GM12873 (cell line): ENCODE results near the gene HERC4.

Source experiments
- TF ChIP-seq, protein P1 (sequence below): IDR thresholded peaks from 2 replicates; pipeline ENCODE4 v1.5.1; 2012; ENCODE audit warnings: low read depth, mild to moderate bottlenecking, moderate library complexity, low read length, control low read depth; ENCODE audit not compliant: insufficient read depth; ENCODE audit errors: missing control alignments

The HERC4 gene

DNA sequence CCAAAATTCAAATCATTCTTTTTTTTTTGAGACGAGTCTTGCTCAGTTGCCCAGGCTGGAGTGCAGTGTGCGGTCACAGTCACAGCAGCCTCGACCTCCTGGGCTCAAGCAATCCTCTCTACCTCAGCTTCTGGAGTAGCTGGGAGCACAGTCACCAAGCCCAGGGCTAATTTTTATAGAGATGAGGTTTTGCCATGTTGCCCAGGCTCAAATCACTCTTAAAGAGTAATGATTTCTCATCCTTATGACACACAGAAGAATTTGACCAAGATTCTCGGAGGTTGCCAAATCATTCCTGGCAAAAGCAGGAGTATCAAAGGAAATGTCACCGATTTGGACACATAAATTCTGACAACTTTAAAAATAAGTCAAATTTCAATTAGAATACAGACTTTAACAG lies 151.5 kb downstream of the HERC4 start:
- TF ChIP-seq, protein P1, sequence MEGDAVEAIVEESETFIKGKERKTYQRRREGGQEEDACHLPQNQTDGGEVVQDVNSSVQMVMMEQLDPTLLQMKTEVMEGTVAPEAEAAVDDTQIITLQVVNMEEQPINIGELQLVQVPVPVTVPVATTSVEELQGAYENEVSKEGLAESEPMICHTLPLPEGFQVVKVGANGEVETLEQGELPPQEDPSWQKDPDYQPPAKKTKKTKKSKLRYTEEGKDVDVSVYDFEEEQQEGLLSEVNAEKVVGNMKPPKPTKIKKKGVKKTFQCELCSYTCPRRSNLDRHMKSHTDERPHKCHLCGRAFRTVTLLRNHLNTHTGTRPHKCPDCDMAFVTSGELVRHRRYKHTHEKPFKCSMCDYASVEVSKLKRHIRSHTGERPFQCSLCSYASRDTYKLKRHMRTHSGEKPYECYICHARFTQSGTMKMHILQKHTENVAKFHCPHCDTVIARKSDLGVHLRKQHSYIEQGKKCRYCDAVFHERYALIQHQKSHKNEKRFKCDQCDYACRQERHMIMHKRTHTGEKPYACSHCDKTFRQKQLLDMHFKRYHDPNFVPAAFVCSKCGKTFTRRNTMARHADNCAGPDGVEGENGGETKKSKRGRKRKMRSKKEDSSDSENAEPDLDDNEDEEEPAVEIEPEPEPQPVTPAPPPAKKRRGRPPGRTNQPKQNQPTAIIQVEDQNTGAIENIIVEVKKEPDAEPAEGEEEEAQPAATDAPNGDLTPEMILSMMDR: no peak

DNA sequence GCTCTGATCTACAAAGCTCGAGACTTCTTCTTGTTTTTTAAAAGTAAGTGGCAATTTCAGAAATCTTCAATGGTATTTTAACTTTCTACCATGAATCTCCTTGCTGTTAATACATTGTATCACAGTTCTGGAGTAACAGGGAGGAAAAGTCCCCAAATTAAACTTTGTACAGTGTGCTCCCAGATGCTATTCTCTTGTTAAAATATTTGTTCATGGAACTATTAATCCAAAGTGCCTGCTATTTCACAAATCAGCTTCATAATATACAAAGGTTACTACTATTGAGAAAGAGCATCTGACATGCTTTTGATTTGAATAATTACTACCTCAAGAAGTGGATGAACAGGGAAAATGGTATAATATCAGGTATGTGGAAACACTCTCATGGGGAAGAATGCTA lies 154.0 kb downstream of the HERC4 start:
- TF ChIP-seq, protein P1: no peak

DNA sequence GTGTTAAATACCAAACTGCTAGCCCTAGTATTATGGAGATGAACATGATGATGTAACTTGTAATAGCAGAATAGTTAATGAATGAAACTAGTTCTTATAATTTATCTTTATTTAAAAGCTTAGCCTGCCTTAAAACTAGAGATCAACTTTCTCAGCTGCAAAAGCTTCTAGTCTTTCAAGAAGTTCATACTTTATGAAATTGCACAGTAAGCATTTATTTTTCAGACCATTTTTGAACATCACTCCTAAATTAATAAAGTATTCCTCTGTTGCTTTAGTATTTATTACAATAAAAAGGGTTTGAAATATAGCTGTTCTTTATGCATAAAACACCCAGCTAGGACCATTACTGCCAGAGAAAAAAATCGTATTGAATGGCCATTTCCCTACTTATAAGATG lies 157.4 kb downstream of the HERC4 start:
- TF ChIP-seq, protein P1: no peak

DNA sequence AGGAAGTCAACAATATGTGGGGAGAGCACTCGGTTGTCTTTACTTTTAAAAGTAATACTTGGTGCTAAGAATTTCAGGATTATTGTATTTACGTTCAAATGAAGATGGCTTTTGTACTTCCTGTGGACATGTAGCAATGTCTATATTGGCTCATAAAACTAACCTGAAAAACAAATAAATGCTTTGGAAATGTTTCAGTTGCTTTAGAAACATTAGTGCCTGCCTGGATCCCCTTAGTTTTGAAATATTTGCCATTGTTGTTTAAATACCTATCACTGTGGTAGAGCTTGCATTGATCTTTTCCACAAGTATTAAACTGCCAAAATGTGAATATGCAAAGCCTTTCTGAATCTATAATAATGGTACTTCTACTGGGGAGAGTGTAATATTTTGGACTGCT lies 157.9 kb downstream of the HERC4 start:
- TF ChIP-seq, protein P1: no peak

DNA sequence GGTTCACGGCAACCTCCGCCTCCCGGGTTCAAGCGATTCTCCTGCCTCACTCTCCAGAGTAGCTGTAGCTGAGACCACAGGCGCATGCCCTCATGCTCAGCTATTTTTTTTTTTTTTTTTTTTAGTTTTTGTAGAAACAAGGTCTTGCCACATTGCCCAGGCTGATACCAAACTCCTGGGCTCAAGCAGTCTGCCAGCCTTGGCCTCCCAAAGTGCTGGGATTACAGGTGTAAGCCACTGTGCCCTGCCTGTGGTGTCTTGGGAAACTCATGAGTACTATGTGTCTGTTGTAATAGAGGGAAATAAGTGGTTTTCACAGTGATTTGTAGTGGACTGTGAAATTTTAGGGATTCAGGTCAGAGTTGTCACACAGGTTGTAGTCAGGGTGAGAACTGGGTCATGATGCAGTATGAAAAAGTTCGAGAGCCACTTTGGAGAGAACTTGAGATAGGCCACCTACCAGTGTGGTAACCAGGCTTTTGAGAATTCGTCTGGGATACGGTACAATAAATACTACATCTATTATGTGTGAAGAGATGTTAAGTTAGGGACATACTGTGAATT lies 160.2 kb downstream of the HERC4 start:
- TF ChIP-seq, protein P1: no peak

DNA sequence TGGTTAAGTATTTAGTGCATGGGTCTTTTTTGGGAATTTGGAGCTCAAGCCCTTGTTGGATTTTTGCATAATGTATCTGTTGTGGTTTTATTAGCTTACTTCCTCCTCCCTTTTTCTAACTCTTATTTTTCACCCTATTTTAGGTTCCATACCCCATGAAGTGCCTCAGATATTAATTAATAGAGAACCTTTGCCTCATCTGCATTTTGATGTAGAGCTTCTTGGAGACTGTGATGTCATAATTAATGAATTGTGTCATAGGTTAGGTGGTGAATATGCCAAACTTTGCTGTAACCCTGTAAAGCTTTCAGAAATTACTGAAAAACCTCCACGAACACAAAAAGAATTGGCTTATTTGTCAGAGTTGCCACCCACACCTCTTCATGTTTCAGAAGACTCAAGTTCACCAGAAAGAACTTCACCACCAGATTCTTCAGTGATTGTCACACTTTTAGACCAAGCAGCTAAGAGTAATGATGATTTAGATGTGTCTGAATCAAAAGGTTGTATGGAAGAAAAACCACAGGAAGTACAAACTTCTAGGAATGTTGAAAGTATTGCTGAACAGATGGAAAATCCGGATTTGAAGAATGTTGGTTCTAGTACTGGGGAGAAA lies 162.6 kb downstream of the HERC4 start:
- TF ChIP-seq, protein P1: no peak

DNA sequence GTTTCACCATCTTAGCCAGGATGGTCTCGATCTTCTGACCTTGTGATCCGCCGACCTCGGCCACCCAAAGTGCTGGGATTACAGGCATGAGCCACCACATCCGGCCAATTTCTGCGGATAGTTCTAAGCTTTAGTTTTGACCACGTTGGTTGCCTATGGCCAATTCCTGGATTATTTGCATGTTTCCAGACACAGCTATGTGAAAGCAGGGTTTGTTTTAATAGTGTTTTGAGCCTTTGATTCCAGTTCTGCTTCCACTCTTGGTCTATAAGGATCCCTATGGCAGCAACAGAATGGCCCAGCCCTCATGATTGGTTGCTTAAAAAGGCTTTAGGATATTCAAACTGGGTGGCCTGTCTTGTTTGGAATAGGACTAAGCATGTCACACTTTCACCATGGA lies 171.5 kb downstream of the HERC4 start:
- TF ChIP-seq, protein P1: no peak

DNA sequence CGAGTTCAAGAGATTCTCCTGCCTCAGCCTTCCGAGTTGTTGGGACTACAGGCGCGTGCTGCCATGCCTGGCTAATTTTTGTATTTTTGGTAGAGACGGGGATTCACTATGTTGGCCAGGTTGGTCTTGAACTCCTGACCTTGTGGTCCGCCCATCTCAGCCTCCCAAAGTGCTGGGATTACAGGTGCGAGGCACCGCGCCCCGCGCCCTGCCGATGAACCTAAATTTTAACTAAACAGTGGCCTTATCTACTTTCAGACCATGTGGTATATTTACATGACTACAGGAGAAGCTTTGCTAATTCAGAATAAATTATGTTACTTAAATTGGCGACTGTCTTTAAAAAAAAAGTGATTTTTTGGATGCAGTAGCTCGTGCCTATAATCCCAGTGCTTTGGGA lies 181.4 kb downstream of the HERC4 start:
- TF ChIP-seq, protein P1: no peak
